Neuron (in vitro differentiated cells): Measurements from ENCODE around the gene PDE6A.

Experiments
- H2AFZ ChIP-seq: one replicate; pipeline ENCODE4 v1.6.1; 2013; ENCODE audit warnings: low read depth, mild to moderate bottlenecking, inconsistent platforms, low read length, moderate library complexity
- H3K27me3 ChIP-seq: one replicate; pipeline ENCODE4 v1.6.1; 2013; ENCODE audit warnings: low read length; ENCODE audit not compliant: insufficient read depth
- H3K36me3 ChIP-seq: one replicate; pipeline ENCODE4 v1.6.1; 2013; ENCODE audit warnings: low read length; ENCODE audit not compliant: insufficient read depth
- H3K4me1 ChIP-seq: one replicate; pipeline ENCODE4 v1.6.1; 2013; ENCODE audit warnings: low read length; ENCODE audit not compliant: insufficient read depth
- H3K4me3 ChIP-seq: 2 replicates; pipeline ENCODE4 v1.5.1; 2013; ENCODE audit warnings: mild to moderate bottlenecking, low read length, moderate library complexity
- H3K9me3 ChIP-seq: one replicate; pipeline ENCODE4 v1.6.1; 2013; ENCODE audit warnings: low read length

PDE6A gene

GRCh38 chr5:149942199-149942598 is 2.4 kb downstream of the PDE6A start:
- H3K9me3 ChIP-seq: no peaks in the 10 kb centered on the region
- no peak overlapping the region for H2AFZ ChIP-seq
- no peaks in the 10 kb centered on the region for H3K27me3 ChIP-seq
- H3K4me3 ChIP-seq: no peak overlapping the region
- no peaks in the 10 kb centered on the region for H3K36me3 ChIP-seq
- peaks cover 9% of the 10 kb centered on the region for H3K4me1 ChIP-seq

- Histone ChIP-seq H3K4me1 (peaks cover 9% of the 10 kb centered on the region), H2AFZ (no peak overlapping the region), H3K27me3 (no peaks in the 10 kb centered on the region), H3K36me3 (no peaks in the 10 kb centered on the region), H3K4me3 (no peak overlapping the region), H3K9me3 (no peaks in the 10 kb centered on the region)
Measured at GRCh38 chr5:149941795-149942194, 2.8 kb downstream of the PDE6A start.

GRCh38 chr5:149940941-149941644 is 3.5 kb downstream of the PDE6A start:
- peaks cover 9% of the 10 kb centered on the region for H3K4me1 ChIP-seq
- no peaks in the 10 kb centered on the region for H3K9me3 ChIP-seq
- H3K27me3 ChIP-seq: no peaks in the 10 kb centered on the region
- no peaks in the 10 kb centered on the region for H3K36me3 ChIP-seq
- no peak overlapping the region for H2AFZ ChIP-seq
- H3K4me3 ChIP-seq: no peak overlapping the region

GRCh38 chr5:149940077-149940574 is 4.5 kb downstream of the PDE6A start:
- Histone ChIP-seq H3K9me3 (no peaks in the 10 kb centered on the region), H2AFZ (no peak overlapping the region), H3K4me3 (no peak overlapping the region), H3K27me3 (no peaks in the 10 kb centered on the region), H3K36me3 (no peaks in the 10 kb centered on the region), H3K4me1 (peaks cover 9% of the 10 kb centered on the region)

- no peaks in the 10 kb centered on the region for H3K9me3 ChIP-seq
- no peaks in the 10 kb centered on the region for H3K27me3 ChIP-seq
- peaks cover 9% of the 10 kb centered on the region for H3K4me1 ChIP-seq
- H2AFZ ChIP-seq: no peak overlapping the region
- no peak overlapping the region for H3K4me3 ChIP-seq
- no peaks in the 10 kb centered on the region for H3K36me3 ChIP-seq
Measured at GRCh38 chr5:149939546-149939945, 5.0 kb downstream of the PDE6A start.

- Histone ChIP-seq H3K9me3 (no peaks in the 10 kb centered on the region), H3K4me3 (no peak overlapping the region), H3K27me3 (no peaks in the 10 kb centered on the region), H2AFZ (no peak overlapping the region), H3K4me1 (peaks cover 9% of the 10 kb centered on the region), H3K36me3 (no peaks in the 10 kb centered on the region)
Measured at GRCh38 chr5:149938791-149939358, 5.7 kb downstream of the PDE6A start.

GRCh38 chr5:149938279-149938678 is 6.3 kb downstream of the PDE6A start:
- H2AFZ ChIP-seq: no peak overlapping the region
- peaks cover 9% of the 10 kb centered on the region for H3K4me1 ChIP-seq
- no peak overlapping the region for H3K4me3 ChIP-seq
- H3K9me3 ChIP-seq: no peaks in the 10 kb centered on the region
- no peaks in the 10 kb centered on the region for H3K27me3 ChIP-seq
- no peaks in the 10 kb centered on the region for H3K36me3 ChIP-seq

- no peak overlapping the region for H3K4me3 ChIP-seq
- peaks cover 9% of the 10 kb centered on the region for H3K4me1 ChIP-seq
- H3K27me3 ChIP-seq: no peaks in the 10 kb centered on the region
- H2AFZ ChIP-seq: no peak overlapping the region
- H3K9me3 ChIP-seq: no peaks in the 10 kb centered on the region
- H3K36me3 ChIP-seq: no peaks in the 10 kb centered on the region
Measured at GRCh38 chr5:149937610-149938009, 7.0 kb downstream of the PDE6A start.

- Histone ChIP-seq H3K4me3 (no peak overlapping the region), H3K9me3 (no peaks in the 10 kb centered on the region), H3K4me1 (peaks cover 9% of the 10 kb centered on the region), H3K27me3 (no peaks in the 10 kb centered on the region), H3K36me3 (no peaks in the 10 kb centered on the region), H2AFZ (no peak overlapping the region)
Measured at GRCh38 chr5:149936700-149937091, 7.9 kb downstream of the PDE6A start.

- Histone ChIP-seq H2AFZ (no peak overlapping the region), H3K27me3 (no peaks in the 10 kb centered on the region), H3K36me3 (no peaks in the 10 kb centered on the region), H3K4me1 (peaks cover 4% of the 10 kb centered on the region), H3K9me3 (no peaks in the 10 kb centered on the region), H3K4me3 (no peak overlapping the region)
Measured at GRCh38 chr5:149936044-149936699, 8.4 kb downstream of the PDE6A start.

GRCh38 chr5:149935431-149935901 is 9.1 kb downstream of the PDE6A start:
- no peaks in the 10 kb centered on the region for H3K9me3 ChIP-seq
- H3K4me3 ChIP-seq: no peak overlapping the region
- H3K27me3 ChIP-seq: no peaks in the 10 kb centered on the region
- no peaks in the 10 kb centered on the region for H3K4me1 ChIP-seq
- no peaks in the 10 kb centered on the region for H3K36me3 ChIP-seq
- no peak overlapping the region for H2AFZ ChIP-seq

- Histone ChIP-seq H3K27me3 (no peaks in the 10 kb centered on the region), H3K4me3 (no peak overlapping the region), H3K36me3 (no peaks in the 10 kb centered on the region), H3K9me3 (no peaks in the 10 kb centered on the region), H2AFZ (no peak overlapping the region), H3K4me1 (no peaks in the 10 kb centered on the region)
Measured at GRCh38 chr5:149932445-149933350, 11.9 kb downstream of the PDE6A start.
